Lung (tissue), 12 donors: Measurements from ENCODE around the gene C11orf91. TPM values are rescaled to one million over a fixed set of nuclear protein-coding genes. Genes with fewer than 3 reads are reported as not detected.
"Not testable (repeated sequence)": the region's sequence is repeated elsewhere in the genome, so short reads cannot be mapped to it uniquely, and the experiment has no call there.

Source experiments
- ATAC-seq: fragments of 200-7000 bp; cut with Tn5 transposase; one replicate; pipeline ENCODE4 v1.9.1; 2020; ENCODE audit warnings: moderate number of reproducible peaks; ENCODE audit not compliant: insufficient read depth, low FRiP score
- DNase-seq, 3 donors: peaks; one replicate each; pipeline ENCODE4 v3.0.0-alpha.2; 2013 to 2017
- H3K27ac ChIP-seq, 2 donors: one replicate each; pipeline ENCODE4 v1.5.1; 2013; ENCODE audit warnings: mild to moderate bottlenecking in 2 of 2, moderate library complexity in 2 of 2, control low read depth in 1 of 2, inconsistent platforms in 1 of 2, low read depth in 1 of 2, low read length in 1 of 2
- H3K27me3 ChIP-seq, 3 donors: one replicate each; pipeline ENCODE4 v1.5.1; 2013; ENCODE audit warnings: low read length in 2 of 3; ENCODE audit not compliant: control insufficient read depth in 3 of 3, insufficient read depth in 3 of 3
- H3K36me3 ChIP-seq, 4 donors: one replicate each; pipeline ENCODE4 v1.5.1; 2013; ENCODE audit warnings: low read length in 4 of 4, mild to moderate bottlenecking in 1 of 4, moderate library complexity in 1 of 4; ENCODE audit not compliant: control insufficient read depth in 4 of 4, insufficient read depth in 4 of 4
- H3K4me1 ChIP-seq, 5 donors: one replicate each; pipeline ENCODE4 v1.5.1; 2013; ENCODE audit warnings: low read length in 5 of 5, mild to moderate bottlenecking in 2 of 5, moderate library complexity in 1 of 5; ENCODE audit not compliant: control insufficient read depth in 5 of 5, insufficient read depth in 5 of 5
- H3K4me3 ChIP-seq: one replicate; pipeline ENCODE4 v1.5.1; 2013; ENCODE audit warnings: mild to moderate bottlenecking, control low read depth, moderate library complexity
- H3K9ac ChIP-seq, 2 donors: one replicate each; pipeline ENCODE4 v1.5.1; 2013; ENCODE audit warnings: low read length in 2 of 2, control low read depth in 1 of 2; ENCODE audit not compliant: insufficient read depth in 1 of 2
- H3K9me3 ChIP-seq, 4 donors: one replicate each; pipeline ENCODE4 v1.5.1; 2013; ENCODE audit warnings: low read length in 3 of 4, mild to moderate bottlenecking in 1 of 4, moderate library complexity in 1 of 4; ENCODE audit not compliant: control insufficient read depth in 4 of 4, insufficient read depth in 3 of 4
- WGBS, 2 donors: extraction: QIAGEN DNeasy Blood & Tissue Kit; methylation state at CpG; one replicate each; pipeline ENCODE4 v1.1.7; 2013; 5-methylcytosine and 5-hydroxymethylcytosine counted together
- polyA plus RNA-seq, 2 donors: library from polyadenylated mRNA; stranded (reverse); fragments of 200-250 nt; gene quantifications; one replicate each; pipeline ENCODE4 v1.2.1, GENCODE V29; 2013
- total RNA-seq, 2 donors: library from RNA; depleted of rRNA in 1 of 2; stranded (reverse); fragments of >200 nt in 1 of 2; gene quantifications; one replicate each; pipeline ENCODE4 v1.2.1, GENCODE V29; 2014 to 2021
- TF ChIP-seq, protein P1 (sequence below): IDR thresholded peaks from 2 replicates; pipeline ENCODE4 v1.5.1; 2012; ENCODE audit warnings: mild to moderate bottlenecking; ENCODE audit errors: control extremely low read depth, extremely low read depth
- donor health status: control.
- donor health status: control.
- donor health status: Bipolar disorder and iron deficiency.
- donor health status: healthy.
- donor health status: DM: yes; HTN: yes; CAD: no.

The C11orf91 gene
- total and polyA plus RNA-seq, 4 donors: 0.58 to 3.6 TPM; not detected in 2

DNA sequence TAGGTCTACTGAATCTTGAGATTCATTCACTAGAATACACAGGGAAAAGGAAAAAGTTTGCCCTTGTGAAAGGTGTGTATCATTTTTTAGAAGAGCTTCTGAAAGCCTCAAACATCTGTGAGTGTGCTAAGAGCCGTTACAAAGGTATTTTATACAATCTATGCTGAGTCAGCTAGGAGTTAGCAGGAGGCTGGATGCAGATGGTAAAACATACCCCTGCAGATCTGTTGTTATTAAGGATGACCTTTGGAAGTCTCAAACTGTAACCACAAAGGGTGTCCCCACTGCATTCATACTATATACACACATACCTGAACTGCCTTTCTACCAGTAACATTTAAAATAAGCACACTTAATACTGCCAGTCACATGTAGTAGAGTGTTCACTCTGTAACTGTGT lies 8.4 kb upstream of the C11orf91 start:
- no peaks in the 10 kb centered on the region for H3K9me3 ChIP-seq
- H3K36me3 ChIP-seq: peaks cover 14 to 41% (median 31%) of the 10 kb centered on the region in 4 donors
- TF ChIP-seq, protein P1, sequence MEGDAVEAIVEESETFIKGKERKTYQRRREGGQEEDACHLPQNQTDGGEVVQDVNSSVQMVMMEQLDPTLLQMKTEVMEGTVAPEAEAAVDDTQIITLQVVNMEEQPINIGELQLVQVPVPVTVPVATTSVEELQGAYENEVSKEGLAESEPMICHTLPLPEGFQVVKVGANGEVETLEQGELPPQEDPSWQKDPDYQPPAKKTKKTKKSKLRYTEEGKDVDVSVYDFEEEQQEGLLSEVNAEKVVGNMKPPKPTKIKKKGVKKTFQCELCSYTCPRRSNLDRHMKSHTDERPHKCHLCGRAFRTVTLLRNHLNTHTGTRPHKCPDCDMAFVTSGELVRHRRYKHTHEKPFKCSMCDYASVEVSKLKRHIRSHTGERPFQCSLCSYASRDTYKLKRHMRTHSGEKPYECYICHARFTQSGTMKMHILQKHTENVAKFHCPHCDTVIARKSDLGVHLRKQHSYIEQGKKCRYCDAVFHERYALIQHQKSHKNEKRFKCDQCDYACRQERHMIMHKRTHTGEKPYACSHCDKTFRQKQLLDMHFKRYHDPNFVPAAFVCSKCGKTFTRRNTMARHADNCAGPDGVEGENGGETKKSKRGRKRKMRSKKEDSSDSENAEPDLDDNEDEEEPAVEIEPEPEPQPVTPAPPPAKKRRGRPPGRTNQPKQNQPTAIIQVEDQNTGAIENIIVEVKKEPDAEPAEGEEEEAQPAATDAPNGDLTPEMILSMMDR: no peak
- H3K4me1 ChIP-seq: peaks cover 0 to 51% (median 0%) of the 10 kb centered on the region in 5 donors
- no peak overlapping the region for H3K9ac ChIP-seq
- ATAC-seq (no peak), DNase-seq (no peak)
- H3K27ac ChIP-seq: no peak overlapping the region
- 77 to 90% methylated on average over 1 of the region's 1 CpG for WGBS, 2 donors
- H3K27me3 ChIP-seq: no peaks in the 10 kb centered on the region
- H3K4me3 ChIP-seq: no peak overlapping the region

DNA sequence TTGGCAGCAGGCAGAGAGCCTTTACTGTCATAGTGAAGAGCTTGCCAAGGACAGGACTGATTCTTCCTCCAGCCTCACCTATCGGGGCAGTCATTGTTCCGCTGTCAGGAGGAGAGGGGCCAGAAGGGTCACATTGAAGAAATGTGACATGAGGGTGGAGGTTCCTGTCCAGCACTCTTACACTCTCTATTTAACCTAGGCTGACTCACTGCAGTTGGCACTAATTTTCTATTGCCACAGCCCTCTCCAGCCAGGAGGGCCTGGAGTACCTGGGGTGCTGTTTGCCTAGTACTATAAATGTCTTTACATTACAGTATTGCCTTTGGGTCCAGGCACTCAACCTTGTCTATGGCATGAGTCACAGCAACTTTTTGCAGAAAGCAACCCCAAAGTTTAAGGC lies 7.2 kb upstream of the C11orf91 start:
- H3K9me3 ChIP-seq, H3K27me3 ChIP-seq, H3K4me3 ChIP-seq, DNase-seq, H3K9ac ChIP-seq: not testable (repeated sequence)
- Histone ChIP-seq H3K4me1 (peaks cover 0 to 43% (median 0%) of the 10 kb centered on the region in 5 donors), H3K27ac (peak overlapping the region; percentile 15 to 17), H3K36me3 (peaks cover 12 to 32% (median 28%) of the 10 kb centered on the region in 4 donors)
- peak; percentile 47 for ATAC-seq
- WGBS, 2 donors: 49% methylated on average over 2 of the region's 2 CpGs; no CpG with 5 or more reads in 1 of the 2 donors

- H3K9me3 ChIP-seq: no peaks in the 10 kb centered on the region
- ATAC-seq: no peak
- no peak for DNase-seq
- H3K9ac ChIP-seq: no peak overlapping the region
- H3K36me3 ChIP-seq: peaks cover 12 to 32% (median 28%) of the 10 kb centered on the region in 4 donors
- TF ChIP-seq, protein P1: no peak
- peak overlapping the region; percentile 34 to 54 for H3K27ac ChIP-seq
- peaks cover under 1 to 50% (median 8%) of the 10 kb centered on the region in 5 donors for H3K4me1 ChIP-seq
- H3K27me3 ChIP-seq: no peaks in the 10 kb centered on the region
- H3K4me3 ChIP-seq: no peak overlapping the region
- 65 to 85% methylated on average over 2 of the region's 2 CpGs for WGBS, 2 donors
Measured at GRCh38 chr11:33706966-33707365, 6.3 kb upstream of the C11orf91 start.

GRCh38 chr11:33706546-33706945 lies 5.9 kb upstream of the C11orf91 start:
- no peak for ATAC-seq
- H3K9ac ChIP-seq: no peak overlapping the region
- no peaks in the 10 kb centered on the region for H3K27me3 ChIP-seq
- TF ChIP-seq, protein P1: no peak
- no peak overlapping the region for H3K4me3 ChIP-seq
- H3K9me3 ChIP-seq: no peaks in the 10 kb centered on the region
- peaks cover 12 to 32% (median 27%) of the 10 kb centered on the region in 4 donors for H3K36me3 ChIP-seq
- DNase-seq: no peak
- WGBS, 2 donors: 20 to 31% methylated on average over 2 of the region's 2 CpGs
- H3K27ac ChIP-seq: peak overlapping the region in 1 of 2 donors; percentile 54
- peaks cover 5 to 50% (median 12%) of the 10 kb centered on the region in 5 donors for H3K4me1 ChIP-seq
